A549 (cell line): ENCODE measurements around the gene ZSCAN1. TPM values are rescaled to one million over a fixed set of nuclear protein-coding genes. Genes with fewer than 3 reads are reported as not detected.

Source experiments
- ATAC-seq, 2 experiments: fragments of 200-7000 bp in 1 of 2; fragments of >200 bp in 1 of 2; cut with Nextera tagmentation in 1 of 2; cut with Tn5 transposase in 1 of 2; 3 replicates each; pipeline versions ENCODE4 v1.8.0 to v1.9.1; 2018 to 2020; ENCODE audit warnings: mild to moderate bottlenecking in 1 of 2, moderate library complexity in 1 of 2
- CTCF ChIA-PET: fragments of 300-600 bp; sonication (Branson Sonifier 250); formaldehyde crosslinking; extraction: SDS; loops from one replicate; lab custom pipeline; 2021; ENCODE audit warnings: antibody characterized with exemption, inconsistent platforms; lab: Yijun Ruan, JAX
- POLR2A ChIA-PET: fragments of 350-600 bp; formaldehyde crosslinking; extraction: SDS; loops from one replicate; lab custom pipeline; 2021; ENCODE audit warnings: antibody characterized with exemption, inconsistent platforms; lab: Yijun Ruan, JAX
- DNase-seq, 2 experiments: peaks; one replicate each; pipeline versions ENCODE4 v3.0.0 to v3.0.0-alpha.2; 2011 to 2016; ENCODE audit warnings: low read depth in 1 of 2, low spot score in 1 of 2
- FAIRE-seq: peaks from 2 replicates; lab custom pipeline; 2011; peaks lifted over from hg19 to GRCh38; lab: Jason Lieb, UNC
- H3K27ac ChIP-seq, 2 experiments: fragments of >200 bp; sonication (Bioruptor Twin); formaldehyde crosslinking; 3 replicates each; pipeline ENCODE4 v1.5.1; 2016 to 2017
- H3K4me1 ChIP-seq: fragments of >200 bp; sonication (Bioruptor Twin); formaldehyde crosslinking; 3 replicates; pipeline ENCODE4 v1.6.1; 2016
- H3K4me2 ChIP-seq: fragments of >200 bp; sonication (Bioruptor Twin); formaldehyde crosslinking; 3 replicates; pipeline ENCODE4 v1.6.1; 2016
- H3K4me3 ChIP-seq: fragments of >200 bp; sonication (Bioruptor Twin); formaldehyde crosslinking; 3 replicates; pipeline ENCODE4 v1.5.1; 2016
- H3K9me3 ChIP-seq: fragments of >200 bp; sonication (Bioruptor Twin); formaldehyde crosslinking; 3 replicates; pipeline ENCODE4 v1.6.1; 2016
- BHLHE40 ChIP-seq: IDR thresholded peaks from 2 replicates; pipeline ENCODE4 v1.6.1; 2012; ENCODE audit warnings: low read depth, low read length, inconsistent platforms
- CEBPB ChIP-seq, 2 experiments: fragments of >200 bp in 1 of 2; sonication (Bioruptor Twin) in 1 of 2; formaldehyde crosslinking in 1 of 2; IDR thresholded peaks; 2 replicates each; pipeline ENCODE4 v1.6.1; 2012 to 2016
- ESRRA ChIP-seq: fragments of 150-350 bp; IDR thresholded peaks from 2 replicates; pipeline ENCODE4 v1.6.1; 2014; ENCODE audit warnings: mild to moderate bottlenecking, low read length, borderline replicate concordance
- FOSB ChIP-seq: fragments of 250-450 bp; sonication (Bioruptor Pico); IDR thresholded peaks from 2 replicates; pipeline ENCODE4 v1.5.0; 2020; ENCODE audit warnings: mild to moderate bottlenecking, moderate library complexity
- FOSL2 ChIP-seq, 2 experiments: fragments of 450-650 bp in 1 of 2; fragments of >200 bp in 1 of 2; sonication (Bioruptor Twin) in 1 of 2; formaldehyde crosslinking; IDR thresholded peaks; 2 replicates each; pipeline versions ENCODE4 v1.5.0 to v1.6.1; 2016 to 2020; ENCODE audit warnings: mild to moderate bottlenecking in 1 of 2, moderate library complexity in 1 of 2
- GATA3 ChIP-seq: IDR thresholded peaks from 2 replicates; pipeline ENCODE4 v1.6.1; 2012; ENCODE audit warnings: borderline replicate concordance
- HES2 ChIP-seq: fragments of >200 bp; sonication (Bioruptor Twin); formaldehyde crosslinking; IDR thresholded peaks from 2 replicates; pipeline ENCODE4 v1.6.1; 2016
- HEYL ChIP-seq: fragments of 250-450 bp; sonication (Bioruptor Pico); IDR thresholded peaks from 2 replicates; pipeline ENCODE4 v1.8.0; 2021; ENCODE audit warnings: mild to moderate bottlenecking, moderate library complexity
- HMGXB4 ChIP-seq: fragments of 250-450 bp; sonication (Bioruptor Pico); IDR thresholded peaks from 2 replicates; pipeline ENCODE4 v1.5.0; 2021; ENCODE audit warnings: mild to moderate bottlenecking, moderate library complexity, borderline replicate concordance
- JUN ChIP-seq, 2 experiments: fragments of >200 bp; sonication (Bioruptor Twin); formaldehyde crosslinking; IDR thresholded peaks; 2 replicates in 1 of 2; 3 replicates in 1 of 2; pipeline ENCODE4 v1.6.1; 2016 to 2017
- KDM5A ChIP-seq: fragments of 200-600 bp; sonication (generic); IDR thresholded peaks from 2 replicates; pipeline ENCODE4 v1.6.1; 2016; ENCODE audit warnings: antibody characterized with exemption, mild to moderate bottlenecking
- MAFK ChIP-seq: fragments of 450-650 bp; IDR thresholded peaks from 2 replicates; pipeline ENCODE4 v1.6.1; 2014; ENCODE audit not compliant: partially characterized antibody
- MYC ChIP-seq: IDR thresholded peaks from 2 replicates; pipeline ENCODE4 v1.6.1; 2012; ENCODE audit warnings: mild to moderate bottlenecking, inconsistent platforms, low read length, improper control_type of control experiment, borderline replicate concordance
- NFE2L2 ChIP-seq: fragments of 150-350 bp; conservative IDR thresholded peaks from 2 replicates; pipeline ENCODE4 v1.6.1; 2014; ENCODE audit warnings: low read length
- PBX3 ChIP-seq: IDR thresholded peaks from 2 replicates; pipeline ENCODE4 v1.6.1; 2012
- PHF8 ChIP-seq: fragments of 200-600 bp; sonication (generic); IDR thresholded peaks from 2 replicates; pipeline ENCODE4 v1.6.1; 2016; ENCODE audit warnings: low read depth, mild to moderate bottlenecking, antibody characterized with exemption, moderate library complexity, borderline replicate concordance
- POLR2A ChIP-seq: IDR thresholded peaks from 2 replicates; pipeline ENCODE4 v1.6.1; 2012; ENCODE audit warnings: mild to moderate bottlenecking, low read length
- RCOR1 ChIP-seq: fragments of 150-350 bp; IDR thresholded peaks from 2 replicates; pipeline ENCODE4 v1.6.1; 2014; ENCODE audit warnings: antibody characterized with exemption, low read length, low read depth
- RNF2 ChIP-seq: fragments of 200-600 bp; sonication (generic); IDR thresholded peaks from 2 replicates; pipeline ENCODE4 v1.6.1; 2016; ENCODE audit warnings: low read depth, mild to moderate bottlenecking, antibody characterized with exemption, moderate library complexity, borderline replicate concordance
- SMC3 ChIP-seq: fragments of >200 bp; sonication (Bioruptor Twin); formaldehyde crosslinking; IDR thresholded peaks from 3 replicates; pipeline ENCODE4 v1.6.1; 2018; ENCODE audit warnings: inconsistent platforms
- TP53 ChIP-seq: fragments of 250-450 bp; sonication (Bioruptor Pico); IDR thresholded peaks from 2 replicates; pipeline ENCODE4 v1.5.0; 2021; ENCODE audit warnings: mild to moderate bottlenecking, moderate library complexity
- USF2 ChIP-seq: fragments of 450-650 bp; IDR thresholded peaks from 2 replicates; pipeline ENCODE4 v1.6.1; 2014; ENCODE audit warnings: antibody characterized with exemption
- ZC3H11A ChIP-seq: fragments of 450-650 bp; IDR thresholded peaks from 2 replicates; pipeline ENCODE4 v1.6.1; 2014; ENCODE audit warnings: antibody characterized with exemption, mild to moderate bottlenecking
- ZFP36 ChIP-seq: fragments of 450-650 bp; IDR thresholded peaks from 2 replicates; pipeline ENCODE4 v1.6.1; 2014; ENCODE audit warnings: borderline replicate concordance; ENCODE audit not compliant: partially characterized antibody
- ZSCAN20 ChIP-seq: fragments of 250-450 bp; sonication (Bioruptor Pico); IDR thresholded peaks from 2 replicates; pipeline ENCODE4 v1.8.0; 2022; ENCODE audit warnings: mild to moderate bottlenecking, moderate library complexity
- WGBS: methylation state at CpG from one replicate; pipeline ENCODE4 v1.1.6; 2017; ENCODE audit errors: missing lambda C conversion rate; 5-methylcytosine and 5-hydroxymethylcytosine counted together
- polyA plus RNA-seq, 4 experiments: library from polyadenylated mRNA; depleted of rRNA in 3 of 4; stranded (reverse); fragments of >200 nt; fragmentation: RNase III in 1 of 4; extraction: RNeasy Plus Mini Kit Qiagen cat#74134 plus additional on column Dnase treatment in 1 of 4; gene quantifications; 2 replicates in 3 of 4; 3 replicates in 1 of 4; pipeline ENCODE4 v1.2.3, GENCODE V29; 2011 to 2017

The ZSCAN1 gene
- polyA plus RNA-seq, 2 of the 4 experiments (the other 2 are of a cell fraction) = not detected

- 77% methylated on average over 22 of the region's 24 CpGs for WGBS
- H3K4me1 ChIP-seq = no peaks in the 10 kb centered on the region
- no peak overlapping the region for H3K27ac ChIP-seq
- FAIRE-seq (no peak), ATAC-seq (no peak), DNase-seq (no peak)
- TF ChIP-seq CEBPB (IDR thresholded peaks at IDR 0.05) (no peak), TP53 (CRISPR knock-in tag) (no peak), RCOR1 (no peak), ZFP36 (no peak), POLR2A (no peak), FOSB (CRISPR knock-in tag) (no peak), HES2 (no peak)
- ChIA-PET POLR2A (no interaction called here), CTCF (interaction anchor here (1.1 kb wide), 1 partner anchor 15 kb away, joined by 5 read pairs; no protein-coding TSS in a partner anchor)
- peaks cover 83% of the 10 kb centered on the region for H3K9me3 ChIP-seq
- H3K4me2 ChIP-seq = no peak overlapping the region
- H3K4me3 ChIP-seq = no peak overlapping the region
These were observed 26.4 kb downstream of the ZSCAN1 start for GRCh38 chr19:58060231-58060630.

- H3K9me3 ChIP-seq = peaks cover 87% of the 10 kb centered on the region
- FAIRE-seq = no peak
- POLR2A ChIA-PET = no interaction called here
These were observed 29.9 kb downstream of the ZSCAN1 start for GRCh38 chr19:58063712-58064111.

GRCh38 chr19:58067240-58067912 is 33.6 kb downstream of the ZSCAN1 start:
- ChIA-PET CTCF (no interaction called here), POLR2A (no interaction called here)
- no peak overlapping the region for H3K27ac ChIP-seq
- DNase-seq (no peak), FAIRE-seq (no peak), ATAC-seq (no peak)
- no peak for TF ChIP-seq POLR2A
- no peak for TF ChIP-seq MAFK
- TF ChIP-seq CEBPB (IDR thresholded peaks at IDR 0.05) = no peak
- no peak for TF ChIP-seq MYC
- no peak for TF ChIP-seq PBX3
- TF ChIP-seq HEYL (CRISPR knock-in tag) = no peak
- no peak for TF ChIP-seq BHLHE40
- no peak for TF ChIP-seq ZSCAN20 (CRISPR knock-in tag)
- no peak for TF ChIP-seq NFE2L2
- TF ChIP-seq ZC3H11A = no peak
- no peak for TF ChIP-seq KDM5A
- TF ChIP-seq PHF8 = no peak
- TF ChIP-seq FOSL2 (IDR thresholded peaks at IDR 0.05) = no peak
- no peak for TF ChIP-seq FOSL2 (CRISPR knock-in tag; IDR thresholded peaks at IDR 0.05)
- no peak for TF ChIP-seq ESRRA
- no peak for TF ChIP-seq HMGXB4 (CRISPR knock-in tag)
- no peak for TF ChIP-seq USF2
- TF ChIP-seq RNF2 = no peak
- no peak for TF ChIP-seq SMC3
- no peak for TF ChIP-seq GATA3
- TF ChIP-seq JUN (IDR thresholded peaks at IDR 0.05) = no peak
- 34% methylated on average over 15 of the region's 15 CpGs for WGBS
- H3K9me3 ChIP-seq = peaks cover 88% of the 10 kb centered on the region
- no peaks in the 10 kb centered on the region for H3K4me1 ChIP-seq
- H3K4me2 ChIP-seq = no peak overlapping the region
- H3K4me3 ChIP-seq = no peak overlapping the region

More at GRCh38 chr19:58063712-58064111, 29.9 kb downstream of the ZSCAN1 start:
- Histone ChIP-seq H3K4me3 (no peak overlapping the region), H3K4me1 (no peaks in the 10 kb centered on the region), H3K27ac (no peak overlapping the region), H3K4me2 (no peak overlapping the region)
- no peak for TF ChIP-seq ZC3H11A
- WGBS = 20% methylated on average over 3 of the region's 3 CpGs
- CTCF ChIA-PET = no interaction called here
- ATAC-seq (no peak), DNase-seq (no peak)
